22Rv1 (cell line): ENCODE measurements around the gene YJU2.

Experiments
- ZFX ChIP-seq: fragments of 450-650 bp; IDR thresholded peaks from 2 replicates; pipeline ENCODE4 v1.6.1; 2017; ENCODE audit warnings: antibody characterized with exemption, borderline replicate concordance
- TF ChIP-seq, protein P1 (sequence below): fragments of 450-650 bp; IDR thresholded peaks from 2 replicates; pipeline ENCODE4 v1.5.1; 2017; ENCODE audit warnings: mild to moderate bottlenecking

DNA sequence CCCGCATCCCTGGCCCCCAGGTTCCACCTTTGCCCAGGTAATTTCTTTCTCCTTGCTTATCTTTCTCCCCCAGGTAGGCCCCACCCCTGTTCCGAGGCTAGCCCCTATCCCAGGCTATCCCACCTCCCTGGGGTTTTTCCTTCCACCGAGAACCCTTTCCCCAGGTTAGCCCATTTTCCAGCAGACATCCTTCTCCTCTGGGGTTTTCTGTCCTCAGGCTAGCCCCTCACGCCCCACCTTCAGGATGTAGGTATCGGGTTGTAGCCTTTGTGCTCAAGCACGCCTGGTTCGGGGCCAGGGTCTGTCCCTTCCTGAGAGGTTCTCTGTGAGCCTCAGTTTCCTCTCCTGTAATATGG, 58.4 kb downstream of the YJU2 start:
- TF ChIP-seq, protein P1, sequence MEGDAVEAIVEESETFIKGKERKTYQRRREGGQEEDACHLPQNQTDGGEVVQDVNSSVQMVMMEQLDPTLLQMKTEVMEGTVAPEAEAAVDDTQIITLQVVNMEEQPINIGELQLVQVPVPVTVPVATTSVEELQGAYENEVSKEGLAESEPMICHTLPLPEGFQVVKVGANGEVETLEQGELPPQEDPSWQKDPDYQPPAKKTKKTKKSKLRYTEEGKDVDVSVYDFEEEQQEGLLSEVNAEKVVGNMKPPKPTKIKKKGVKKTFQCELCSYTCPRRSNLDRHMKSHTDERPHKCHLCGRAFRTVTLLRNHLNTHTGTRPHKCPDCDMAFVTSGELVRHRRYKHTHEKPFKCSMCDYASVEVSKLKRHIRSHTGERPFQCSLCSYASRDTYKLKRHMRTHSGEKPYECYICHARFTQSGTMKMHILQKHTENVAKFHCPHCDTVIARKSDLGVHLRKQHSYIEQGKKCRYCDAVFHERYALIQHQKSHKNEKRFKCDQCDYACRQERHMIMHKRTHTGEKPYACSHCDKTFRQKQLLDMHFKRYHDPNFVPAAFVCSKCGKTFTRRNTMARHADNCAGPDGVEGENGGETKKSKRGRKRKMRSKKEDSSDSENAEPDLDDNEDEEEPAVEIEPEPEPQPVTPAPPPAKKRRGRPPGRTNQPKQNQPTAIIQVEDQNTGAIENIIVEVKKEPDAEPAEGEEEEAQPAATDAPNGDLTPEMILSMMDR = no peak
- no peak for TF ChIP-seq ZFX
